Stimulated activated naive CD4-positive, alpha-beta T cell treated with Interleukin-2 at 50 U/mL for 16 hours (primary cell): ENCODE measurements around the gene HNRNPA2B1.
"Not testable (repeated sequence)": the region's sequence is repeated elsewhere in the genome, so short reads cannot be mapped to it uniquely, and the experiment has no call there.

Experiments
- DNase-seq: peaks from one replicate; lab custom pipeline; 2025; lab: John Stamatoyannopoulos, UW

The HNRNPA2B1 gene

GRCh38 chr7:26198133-26198780, 2.3 kb downstream of the HNRNPA2B1 start:
- DNase-seq = no peak

GRCh38 chr7:26197153-26198115, 3.1 kb downstream of the HNRNPA2B1 start:
- no peak for DNase-seq

- no peak for DNase-seq
Observed at GRCh38 chr7:26195867-26196657, 4.5 kb downstream of the HNRNPA2B1 start.

GRCh38 chr7:26195182-26195581, 5.4 kb downstream of the HNRNPA2B1 start:
- DNase-seq = no peak

GRCh38 chr7:26194764-26195163, 5.8 kb downstream of the HNRNPA2B1 start:
- not testable (repeated sequence) for DNase-seq

- DNase-seq = no peak
Observed at GRCh38 chr7:26193432-26194207, 6.9 kb downstream of the HNRNPA2B1 start.

- no peak for DNase-seq
Observed at GRCh38 chr7:26192485-26193087, 8.0 kb downstream of the HNRNPA2B1 start.

GRCh38 chr7:26191974-26192479, 8.5 kb downstream of the HNRNPA2B1 start:
- no peak for DNase-seq

- DNase-seq = no peak
Observed at GRCh38 chr7:26191233-26191973, 9.1 kb downstream of the HNRNPA2B1 start.

- DNase-seq = no peak
Observed at GRCh38 chr7:26190417-26190869, 10.1 kb downstream of the HNRNPA2B1 start.

- DNase-seq = no peak
Observed at GRCh38 chr7:26189697-26190096, 10.8 kb downstream of the HNRNPA2B1 start.

- DNase-seq = no peak
Observed at GRCh38 chr7:26188957-26189541, 11.5 kb downstream of the HNRNPA2B1 start.

GRCh38 chr7:26188206-26188956, 12.2 kb downstream of the HNRNPA2B1 start:
- DNase-seq = no peak

GRCh38 chr7:26187380-26188205, 13.0 kb downstream of the HNRNPA2B1 start:
- no peak for DNase-seq

GRCh38 chr7:26186364-26187311, 13.9 kb downstream of the HNRNPA2B1 start:
- no peak for DNase-seq

GRCh38 chr7:26185844-26186180, 14.7 kb downstream of the HNRNPA2B1 start:
- DNase-seq = no peak
